SKM-1 treated with dmso at 0.1 percent for 144 hours (cell line): Measurements from ENCODE around the gene ASTN2.

Experiments used
- DNase-seq: peaks from one replicate; lab custom pipeline; 2025; ENCODE audit not compliant: unreplicated experiment; lab: John Stamatoyannopoulos, UW

Gene ASTN2

GRCh38 chr9:116688806-116689485 is 725.9 kb downstream of the ASTN2 start:
- DNase-seq, result no peak

GRCh38 chr9:116687754-116688135 is 727.1 kb downstream of the ASTN2 start:
- no peak for DNase-seq

GRCh38 chr9:116687074-116687753 is 727.6 kb downstream of the ASTN2 start, which contains the start of gene TRIM32:
Gene TRIM32, plus strand, starts transcription at chr9:116687305. Its CDS starts 10,438 bp downstream, at chr9:116697743.
- peak; percentile 60 for DNase-seq

GRCh38 chr9:116686693-116687073 is 728.2 kb downstream of the ASTN2 start:
- DNase-seq, result no peak

DNA sequence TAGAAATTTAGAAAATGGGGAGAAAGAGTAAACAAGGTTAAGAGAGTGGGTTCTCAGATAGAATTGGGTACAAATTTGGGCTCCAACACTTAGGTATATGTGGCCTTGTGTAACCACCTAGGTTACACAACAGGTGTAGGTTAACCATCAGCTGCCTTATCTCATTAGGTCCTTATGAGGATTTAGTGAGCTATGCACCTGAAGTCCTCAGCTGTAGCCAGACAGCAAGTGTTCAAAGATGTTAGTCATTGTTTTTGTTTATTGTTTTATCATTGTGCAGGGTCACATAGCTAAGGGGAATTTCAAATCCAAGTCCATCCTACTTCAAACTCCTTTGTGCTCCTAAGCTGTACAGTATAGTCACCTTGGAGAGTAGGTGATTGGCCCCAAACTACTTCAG is 728.7 kb downstream of the ASTN2 start:
- DNase-seq, result no peak

GRCh38 chr9:116685166-116685565 is 729.7 kb downstream of the ASTN2 start:
- DNase-seq, result no peak

- DNase-seq, result no peak
Observed at GRCh38 chr9:116683535-116683934, 731.3 kb downstream of the ASTN2 start.

DNA sequence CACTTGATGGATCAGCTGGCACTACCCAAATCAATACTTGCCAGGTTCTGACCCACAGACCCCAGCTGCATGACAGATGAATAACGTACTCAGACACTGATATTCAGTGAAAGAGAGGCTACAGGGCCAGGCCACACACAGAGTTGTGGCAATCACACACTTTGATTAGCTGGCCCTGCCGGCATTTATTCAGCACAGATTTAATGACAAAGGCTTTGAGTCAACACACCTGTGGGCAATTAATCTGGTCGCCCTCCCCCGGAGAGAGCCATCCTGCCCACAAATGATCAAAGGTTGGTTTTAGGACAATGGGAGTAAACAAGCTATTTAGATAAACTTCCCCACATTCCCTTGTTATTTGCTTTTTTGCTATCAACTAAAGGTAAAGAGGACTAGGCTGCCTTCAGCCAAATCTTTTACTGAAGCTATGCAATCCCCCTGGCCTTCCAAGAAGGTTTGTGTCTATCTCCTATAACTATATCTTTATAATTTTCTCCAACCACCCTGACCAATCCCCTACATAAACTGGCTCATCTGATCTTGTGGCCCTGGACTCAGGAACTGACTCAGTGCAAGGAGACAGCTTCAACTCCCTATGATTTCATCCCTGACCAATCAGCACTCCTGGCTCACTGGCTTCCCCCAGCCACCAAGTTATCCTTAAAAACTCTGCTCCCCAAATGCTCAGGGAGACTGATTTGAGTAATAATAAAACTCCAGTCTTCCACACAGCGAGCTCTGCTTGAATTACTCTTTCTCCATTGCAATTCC is 740.5 kb downstream of the ASTN2 start:
- DNase-seq, result no peak

DNA sequence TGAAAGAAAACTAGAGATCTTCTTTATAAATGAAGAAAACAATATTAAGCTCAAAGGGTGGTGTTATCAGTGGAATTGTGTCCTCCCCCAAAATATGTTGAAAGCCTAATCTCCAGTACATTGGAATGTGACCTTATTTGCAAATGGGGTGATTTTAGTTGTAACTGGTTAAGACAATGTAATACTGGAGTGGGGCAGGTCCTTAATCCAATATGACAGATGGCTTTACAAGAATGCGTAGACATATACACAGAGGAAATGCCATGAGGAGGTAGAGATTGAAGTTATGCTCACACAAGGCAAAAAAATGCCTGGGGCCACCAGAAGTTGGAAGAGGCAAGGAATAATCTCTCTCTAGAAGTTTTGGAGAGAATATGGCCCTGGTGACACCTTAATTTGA is 741.5 kb downstream of the ASTN2 start:
- DNase-seq, result no peak

- no peak for DNase-seq
Observed at GRCh38 chr9:116671605-116672004, 743.3 kb downstream of the ASTN2 start.

GRCh38 chr9:116668970-116669695 is 745.7 kb downstream of the ASTN2 start:
- no peak for DNase-seq

GRCh38 chr9:116663581-116663980 is 751.3 kb downstream of the ASTN2 start:
- DNase-seq, result no peak

DNA sequence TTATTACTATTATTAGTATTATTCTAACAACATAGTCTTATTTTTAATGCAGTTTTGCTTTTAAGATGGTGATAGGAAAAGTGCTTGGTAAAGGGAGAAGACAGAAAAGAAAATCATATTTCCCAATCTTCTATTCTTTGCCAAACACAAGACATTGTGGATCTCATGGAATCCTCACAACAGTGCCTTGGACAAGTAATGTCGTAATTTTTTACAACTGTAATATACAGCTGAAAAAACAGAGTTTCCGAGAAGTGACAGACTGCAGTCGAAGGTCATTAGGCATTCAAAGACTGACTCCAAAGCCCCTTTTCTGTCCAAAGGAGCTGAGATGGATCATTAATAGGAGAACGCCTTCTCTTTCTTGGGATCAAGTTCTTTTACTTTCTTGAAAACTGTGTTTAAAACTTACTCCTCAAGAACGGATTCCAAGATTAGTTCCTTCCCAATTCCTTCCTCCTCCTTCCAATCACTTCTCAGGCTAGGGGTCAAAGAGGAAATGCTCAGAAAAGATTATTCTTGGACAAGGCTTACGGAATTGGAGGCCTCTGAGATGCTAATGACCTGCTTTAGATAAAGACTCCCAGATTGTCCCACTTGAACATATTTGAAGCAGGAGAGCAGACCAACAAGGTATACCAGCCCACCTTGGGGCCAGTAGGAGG is 752.1 kb downstream of the ASTN2 start:
- no peak for DNase-seq

- peak; percentile 30 for DNase-seq
Observed at GRCh38 chr9:116661037-116661954, 753.6 kb downstream of the ASTN2 start.

- no peak for DNase-seq
Observed at GRCh38 chr9:116658265-116658664, 756.6 kb downstream of the ASTN2 start.

GRCh38 chr9:116656977-116657376 is 757.9 kb downstream of the ASTN2 start:
- DNase-seq, result no peak

DNA sequence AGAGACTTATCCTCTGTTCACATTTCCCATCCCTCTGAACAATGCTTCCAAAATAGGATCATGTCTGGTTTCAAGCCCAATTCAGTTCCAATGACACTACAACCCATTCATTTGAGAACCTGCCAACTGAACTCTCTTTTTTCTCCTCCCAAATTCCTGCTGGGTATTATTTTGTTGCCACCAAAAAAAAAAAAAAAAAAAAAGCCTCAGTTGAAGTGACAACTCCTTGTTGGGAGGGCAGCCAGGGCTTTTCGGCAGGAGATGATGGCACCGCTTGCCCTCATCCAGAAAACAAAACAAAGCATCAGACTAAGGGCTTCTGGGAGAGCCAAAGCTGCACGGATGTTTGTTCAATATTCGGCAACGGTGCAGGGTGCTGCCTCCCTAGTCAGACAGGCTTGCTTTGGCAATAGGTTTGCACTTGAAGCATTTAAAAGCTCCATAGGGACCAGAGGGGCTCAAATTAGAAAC is 758.3 kb downstream of the ASTN2 start:
- DNase-seq, result no peak

GRCh38 chr9:116654059-116654355 is 760.9 kb downstream of the ASTN2 start:
- DNase-seq, result no peak

DNA sequence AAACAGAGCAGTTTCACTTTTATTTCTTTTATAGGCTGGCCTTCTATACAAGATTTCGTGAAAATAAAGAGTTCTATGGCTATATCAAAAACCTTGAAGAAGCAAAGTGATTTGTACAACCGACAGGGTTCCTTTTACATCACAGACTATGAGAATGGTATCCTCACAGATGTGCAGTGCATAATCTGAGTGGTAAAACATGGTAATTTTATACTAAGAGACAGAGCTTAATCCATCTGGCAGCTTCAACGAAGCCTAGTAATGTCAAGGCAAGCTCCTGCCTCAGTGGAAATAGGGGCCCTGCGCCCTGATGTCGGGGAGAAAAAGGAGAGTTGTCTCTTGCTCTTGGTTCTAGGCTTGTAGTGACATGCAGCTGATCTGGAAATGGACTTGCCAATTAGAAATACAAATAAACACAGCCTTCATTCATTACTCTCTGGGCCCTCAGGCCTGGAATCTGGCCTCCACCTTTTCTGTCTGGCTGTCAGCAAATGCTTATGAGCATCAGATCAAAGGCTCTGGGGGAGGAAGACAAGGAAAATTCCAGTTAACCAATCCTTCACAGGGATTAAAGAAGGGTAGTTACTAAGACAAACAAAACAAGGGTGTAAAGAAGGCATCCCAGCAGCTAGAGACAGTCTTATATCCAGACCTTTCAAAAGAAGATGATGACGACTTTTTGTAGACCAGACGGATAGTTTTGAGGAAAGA is 761.4 kb downstream of the ASTN2 start:
- DNase-seq, result no peak
